Measurements from ENCODE around the gene CRAMP1.
A peak's percentile ranks its signal among the peaks of the same experiment; 100 is the strongest.

The CRAMP1 gene

GRCh38 chr16:1596516-1596915, 15.6 kb upstream of the CRAMP1 start:
- DNase-seq (ENCODE audit: low spot score): no peak

- DNase-seq (ENCODE audit: low spot score): no peak
Observed at GRCh38 chr16:1597154-1597553, 15.0 kb upstream of the CRAMP1 start.

GRCh38 chr16:1601031-1601430, 11.1 kb upstream of the CRAMP1 start:
- DNase-seq (ENCODE audit: low spot score): no peak

GRCh38 chr16:1601489-1601888, 10.7 kb upstream of the CRAMP1 start:
- DNase-seq (ENCODE audit: low spot score): no peak

GRCh38 chr16:1602285-1602684, 9.9 kb upstream of the CRAMP1 start:
- DNase-seq (ENCODE audit: low spot score): no peak

- DNase-seq (ENCODE audit: low spot score): no peak
Observed at GRCh38 chr16:1606774-1607173, 5.4 kb upstream of the CRAMP1 start.

GRCh38 chr16:1607971-1608370, 4.2 kb upstream of the CRAMP1 start:
- DNase-seq (ENCODE audit: low spot score): no peak

- DNase-seq (ENCODE audit: low spot score): peak; percentile 98
Observed at GRCh38 chr16:1610071-1610898, 1.9 kb upstream of the CRAMP1 start.

- no peak for DNase-seq (ENCODE audit: low spot score)
Observed at GRCh38 chr16:1610899-1611632, 1.1 kb upstream of the CRAMP1 start.

- peak; percentile 38 for DNase-seq (ENCODE audit: low spot score)
Observed at GRCh38 chr16:1613211-1613622, 1.1 kb downstream of the CRAMP1 start.

- DNase-seq (ENCODE audit: low spot score): peak; percentile 48
Observed at GRCh38 chr16:1613728-1614455, 1.7 kb downstream of the CRAMP1 start.

- DNase-seq (ENCODE audit: low spot score): peak; percentile 82
Observed at GRCh38 chr16:1614456-1615102, 2.4 kb downstream of the CRAMP1 start.

GRCh38 chr16:1615761-1616160, 3.6 kb downstream of the CRAMP1 start:
- no peak for DNase-seq (ENCODE audit: low spot score)

GRCh38 chr16:1619976-1620375, 7.8 kb downstream of the CRAMP1 start:
- no peak for DNase-seq (ENCODE audit: low spot score)

- DNase-seq (ENCODE audit: low spot score): no peak
Observed at GRCh38 chr16:1620391-1620790, 8.2 kb downstream of the CRAMP1 start.

- no peak for DNase-seq (ENCODE audit: low spot score)
Observed at GRCh38 chr16:1621851-1622250, 9.7 kb downstream of the CRAMP1 start.

GRCh38 chr16:1626327-1626726, 14.2 kb downstream of the CRAMP1 start:
- no peak for DNase-seq (ENCODE audit: low spot score)

GRCh38 chr16:1626776-1627175, 14.6 kb downstream of the CRAMP1 start:
- DNase-seq (ENCODE audit: low spot score): no peak

GRCh38 chr16:1630450-1631213, 18.5 kb downstream of the CRAMP1 start:
- DNase-seq (ENCODE audit: low spot score): no peak

- no peak for DNase-seq (ENCODE audit: low spot score)
Observed at GRCh38 chr16:1631230-1631629, 19.1 kb downstream of the CRAMP1 start.

- DNase-seq (ENCODE audit: low spot score): no peak
Observed at GRCh38 chr16:1631931-1632637, 19.9 kb downstream of the CRAMP1 start.
